MM.1S (cell line): ENCODE measurements around the gene ITLN2.

Experiments
- CTCF ChIP-seq: fragments of 300-600 bp; sonication (generic); IDR thresholded peaks from 2 replicates; pipeline ENCODE4 v1.5.1; 2016; ENCODE audit warnings: antibody characterized with exemption, low read length, mixed read lengths
- EZH2 ChIP-seq: fragments of 300-600 bp; sonication (generic); optimal IDR thresholded peaks from 2 replicates; pipeline ENCODE3; 2017; ENCODE audit warnings: low read depth, mild to moderate bottlenecking, antibody characterized with exemption, low read length, mixed read lengths

GRCh38 chr1:160911441-160911840 is 43.2 kb downstream of the ITLN2 start:
- no peak for TF ChIP-seq CTCF
- no peak for TF ChIP-seq EZH2
